Stomach (tissue), 9 donors: ENCODE data around the gene PLCB1. TPM values are rescaled to one million over a fixed set of nuclear protein-coding genes. Genes with fewer than 3 reads are reported as not detected.

Source experiments
- DNase-seq, 2 donors: peaks; one replicate each; pipeline versions ENCODE4 v3.0.0 to v3.0.0-alpha.2; 2013 to 2019
- H3K27ac ChIP-seq, 5 donors: fragments of 200-600 bp in 4 of 5; sonication (generic) in 4 of 5; one replicate each; pipeline ENCODE4 v1.5.1; 2013 to 2019; ENCODE audit warnings: mild to moderate bottlenecking in 1 of 5, moderate library complexity in 1 of 5
- H3K27me3 ChIP-seq, 3 donors: fragments of 200-600 bp; sonication (generic); one replicate each; pipeline ENCODE4 v1.5.1; 2017 to 2019; ENCODE audit warnings: mixed run types in 1 of 3
- H3K36me3 ChIP-seq, 4 donors: fragments of 200-600 bp; sonication (generic); 1 replicate in 3 of 4; 2 replicates in 1 of 4; pipeline ENCODE4 v1.5.1; 2016 to 2019
- H3K4me1 ChIP-seq, 4 donors: fragments of 200-600 bp; sonication (generic); one replicate each; pipeline ENCODE4 v1.5.1; 2016 to 2019
- H3K4me3 ChIP-seq, 4 donors: fragments of 200-600 bp; sonication (generic) in 3 of 4; one replicate each; pipeline ENCODE4 v1.5.1; 2016 to 2019; ENCODE audit warnings: mild to moderate bottlenecking in 1 of 4
- H3K9me3 ChIP-seq, 4 donors: fragments of 200-600 bp; sonication (generic); one replicate each; pipeline ENCODE4 v1.5.1; 2016 to 2019
- EP300 ChIP-seq: sonication (generic); formaldehyde crosslinking; IDR thresholded peaks from one replicate; pipeline ENCODE4 v1.6.1; 2017; ENCODE audit warnings: antibody characterized with exemption
- POLR2A ChIP-seq, 4 donors: fragments of 450-650 bp; IDR thresholded peaks; one replicate each; pipeline ENCODE4 v1.6.1; 2016; ENCODE audit warnings: antibody characterized with exemption in 4 of 4, control low read depth in 2 of 4, mild to moderate bottlenecking in 1 of 4, moderate library complexity in 1 of 4
- POLR2AphosphoS5 ChIP-seq, 3 donors: sonication (generic); formaldehyde crosslinking; IDR thresholded peaks; one replicate each; pipeline ENCODE4 v1.6.1; 2016; ENCODE audit warnings: antibody characterized with exemption in 3 of 3
- WGBS, 5 donors: extraction: QIAGEN DNeasy Blood & Tissue Kit in 3 of 5; methylation state at CpG; one replicate each; pipeline versions ENCODE4 v1.1.5 to v1.1.7; 2013 to 2018; 5-methylcytosine and 5-hydroxymethylcytosine counted together
- intact Hi-C: fragments of 100-400 bp; cut with DNase I; formaldehyde crosslinking; loops from one replicate; pipeline ENCODE4 v1.15.1; 2023; ENCODE audit warnings: low total_unique reads
- polyA plus RNA-seq, 3 donors: library from polyadenylated mRNA; stranded (reverse); fragments of 200-250 nt; gene quantifications; one replicate each; pipeline ENCODE4 v1.2.3, GENCODE V29; 2013
- total RNA-seq, 5 donors: library from RNA; depleted of rRNA; stranded (reverse); fragments of >200 nt; gene quantifications; one replicate each; pipeline versions ENCODE4 v1.1.0 to v1.2.3, GENCODE V29; 2014 to 2016
- TF ChIP-seq, protein P1 (sequence below), 7 experiments: fragments of 450-650 bp in 4 of 7; fragments of 200-600 bp in 3 of 7; sonication (generic) in 3 of 7; IDR thresholded peaks; one replicate each; pipeline ENCODE4 v1.5.1; 2016 to 2019; ENCODE audit warnings: antibody characterized with exemption in 7 of 7, control low read depth in 2 of 7, mild to moderate bottlenecking in 1 of 7
- donor health status: healthy with polysubstance abuse.
- donor health status: Bipolar disorder and iron deficiency.
- donor health status: healthy.

The PLCB1 gene
- total and polyA plus RNA-seq, 8 donors = 4.1 to 66.5 (median 11.7) TPM

DNA sequence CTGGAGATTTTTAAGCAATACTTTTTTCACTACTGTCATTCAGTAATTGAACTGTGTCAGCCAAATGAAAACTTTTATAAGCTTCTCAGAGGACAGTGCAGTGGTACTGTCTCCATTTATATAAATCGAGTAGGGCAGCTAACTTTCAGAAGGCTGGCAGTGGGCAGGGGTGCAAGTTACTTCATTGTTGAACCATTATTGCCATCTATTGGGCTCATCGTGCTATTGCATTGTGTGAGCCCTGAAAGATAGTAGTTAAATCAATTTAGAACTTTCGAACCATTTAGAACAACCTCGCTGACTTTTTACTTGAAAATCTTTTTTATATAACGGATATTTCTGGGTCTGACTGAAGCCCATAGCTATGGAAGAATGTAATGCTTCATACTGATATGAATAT, 589.0 kb downstream of the PLCB1 start:
- intact Hi-C loops = loop anchor here (5.0 to 10.0 kb wide), 2 partner anchors 686 to 784 kb away; no protein-coding TSS in a partner anchor
- peaks cover 3 to 13% (median 5%) of the 10 kb centered on the region in 4 donors for H3K36me3 ChIP-seq
- H3K27me3 ChIP-seq = no peaks in the 10 kb centered on the region
- TF ChIP-seq, protein P1, sequence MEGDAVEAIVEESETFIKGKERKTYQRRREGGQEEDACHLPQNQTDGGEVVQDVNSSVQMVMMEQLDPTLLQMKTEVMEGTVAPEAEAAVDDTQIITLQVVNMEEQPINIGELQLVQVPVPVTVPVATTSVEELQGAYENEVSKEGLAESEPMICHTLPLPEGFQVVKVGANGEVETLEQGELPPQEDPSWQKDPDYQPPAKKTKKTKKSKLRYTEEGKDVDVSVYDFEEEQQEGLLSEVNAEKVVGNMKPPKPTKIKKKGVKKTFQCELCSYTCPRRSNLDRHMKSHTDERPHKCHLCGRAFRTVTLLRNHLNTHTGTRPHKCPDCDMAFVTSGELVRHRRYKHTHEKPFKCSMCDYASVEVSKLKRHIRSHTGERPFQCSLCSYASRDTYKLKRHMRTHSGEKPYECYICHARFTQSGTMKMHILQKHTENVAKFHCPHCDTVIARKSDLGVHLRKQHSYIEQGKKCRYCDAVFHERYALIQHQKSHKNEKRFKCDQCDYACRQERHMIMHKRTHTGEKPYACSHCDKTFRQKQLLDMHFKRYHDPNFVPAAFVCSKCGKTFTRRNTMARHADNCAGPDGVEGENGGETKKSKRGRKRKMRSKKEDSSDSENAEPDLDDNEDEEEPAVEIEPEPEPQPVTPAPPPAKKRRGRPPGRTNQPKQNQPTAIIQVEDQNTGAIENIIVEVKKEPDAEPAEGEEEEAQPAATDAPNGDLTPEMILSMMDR (IDR thresholded peaks at IDR 0.05) = peak in 5 of 7 experiments; percentile 61 to 78 (median 68)
- TF ChIP-seq EP300 = no peak
- no peak overlapping the region for H3K4me3 ChIP-seq
- 14 to 23% (median 22%) methylated on average over 5 of the region's 5 CpGs for WGBS, 5 donors
- peaks cover 0 to 9% (median 3%) of the 10 kb centered on the region in 4 donors for H3K4me1 ChIP-seq
- no peak overlapping the region for H3K27ac ChIP-seq
- DNase-seq = peak; percentile 39 to 80
- no peaks in the 10 kb centered on the region for H3K9me3 ChIP-seq

DNA sequence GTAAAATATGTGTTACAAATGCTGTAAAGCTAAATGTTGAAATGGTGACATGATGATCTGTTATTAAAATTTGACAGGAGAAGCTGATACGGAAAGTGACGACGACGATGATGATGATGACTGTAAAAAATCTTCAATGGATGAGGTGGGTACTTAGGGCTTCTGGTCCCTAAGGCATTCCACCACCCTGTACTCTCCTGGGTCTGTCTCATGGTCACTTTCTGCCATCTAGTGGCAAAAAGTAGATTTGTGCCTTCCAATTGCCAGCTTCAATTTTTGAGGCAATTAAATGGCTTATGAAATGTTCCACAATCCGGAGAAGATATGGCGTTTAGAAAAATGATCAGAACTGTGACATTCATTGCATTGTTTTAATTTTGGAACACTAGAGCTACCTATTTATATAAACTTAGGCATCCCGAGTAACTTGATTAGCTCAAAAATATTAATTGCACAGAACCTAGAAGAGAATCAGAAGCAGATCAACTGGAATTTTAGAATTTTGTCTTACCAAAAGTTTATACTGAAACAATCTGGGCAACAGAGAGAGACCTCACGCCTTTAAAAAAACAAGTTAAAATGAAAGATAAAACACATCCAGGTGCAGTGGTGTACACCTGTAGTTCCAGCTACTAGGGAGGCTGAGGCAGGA, 590.3 kb downstream of the PLCB1 start:
- Histone ChIP-seq H3K27me3 (no peaks in the 10 kb centered on the region), H3K4me1 (peaks cover 0 to 9% (median 3%) of the 10 kb centered on the region in 4 donors), H3K9me3 (no peaks in the 10 kb centered on the region), H3K36me3 (peaks cover 0 to 3% (median 2%) of the 10 kb centered on the region in 4 donors), H3K4me3 (no peak overlapping the region), H3K27ac (no peak overlapping the region)
- TF ChIP-seq, protein P1 (IDR thresholded peaks at IDR 0.05) = peak in 5 of 7 experiments; percentile 57 to 85 (median 65)
- TF ChIP-seq POLR2AphosphoS5 (IDR thresholded peaks at IDR 0.05) = no peak
- TF ChIP-seq POLR2A (IDR thresholded peaks at IDR 0.05) = no peak
- no peak for TF ChIP-seq EP300
- peak in 1 of 2 donors; percentile 84 for DNase-seq
- intact Hi-C loops = loop anchor here (5.0 to 10.0 kb wide), 2 partner anchors 688 to 785 kb away; no protein-coding TSS in a partner anchor
- WGBS, 5 donors = 23 to 32% (median 25%) methylated on average over 8 of the region's 8 CpGs

DNA sequence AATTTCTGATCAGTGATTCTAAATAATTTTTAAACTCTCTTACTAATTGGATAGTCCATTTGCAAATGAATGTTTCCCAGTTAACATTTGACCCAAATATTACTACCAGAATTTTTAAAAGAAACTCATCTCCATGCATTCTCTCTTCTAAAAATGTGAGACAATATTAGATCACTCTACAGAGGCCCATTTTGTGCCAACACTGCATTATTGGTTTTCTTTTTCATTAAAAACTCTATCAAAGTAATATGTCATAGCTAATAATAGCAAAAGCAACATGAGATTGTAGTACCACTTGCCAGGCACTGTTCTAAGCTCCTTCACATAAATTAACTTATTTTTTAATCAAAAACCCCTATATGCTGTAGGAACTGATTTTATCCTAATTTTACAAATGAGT, 591.2 kb downstream of the PLCB1 start:
- Histone ChIP-seq H3K4me3 (no peak overlapping the region), H3K4me1 (peaks cover 0 to 9% (median 3%) of the 10 kb centered on the region in 4 donors), H3K9me3 (no peaks in the 10 kb centered on the region), H3K36me3 (no peaks in the 10 kb centered on the region), H3K27ac (no peak overlapping the region), H3K27me3 (no peaks in the 10 kb centered on the region)
- no peak for TF ChIP-seq POLR2A (IDR thresholded peaks at IDR 0.05)
- no peak for TF ChIP-seq EP300
- TF ChIP-seq POLR2AphosphoS5 (IDR thresholded peaks at IDR 0.05) = no peak
- TF ChIP-seq, protein P1 (IDR thresholded peaks at IDR 0.05) = no peak
- intact Hi-C loops = loop anchor here (5.0 to 10.0 kb wide), 2 partner anchors 688 to 786 kb away; no protein-coding TSS in a partner anchor
- DNase-seq = no peak

DNA sequence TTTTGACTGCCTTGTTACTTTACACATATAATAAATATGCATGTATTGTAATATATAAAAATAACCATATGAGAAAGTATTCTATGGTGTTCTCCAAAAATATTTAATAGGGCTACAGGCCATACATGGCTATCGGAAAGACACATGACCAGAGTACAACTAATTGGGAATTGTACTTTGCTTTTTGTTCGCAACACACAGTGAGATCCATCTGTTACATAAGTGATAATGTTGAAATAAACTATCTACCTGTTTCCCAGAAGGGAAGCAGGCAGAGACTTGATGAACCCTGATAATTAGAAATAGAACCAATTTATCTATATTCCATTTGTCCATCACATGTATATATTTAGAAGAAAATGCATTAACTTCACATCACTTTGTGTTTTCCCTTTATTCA, 592.8 kb downstream of the PLCB1 start:
- no peak for DNase-seq
- Histone ChIP-seq H3K27ac (no peak overlapping the region), H3K4me1 (peaks cover 0 to 9% (median 3%) of the 10 kb centered on the region in 4 donors), H3K36me3 (no peaks in the 10 kb centered on the region), H3K9me3 (no peaks in the 10 kb centered on the region), H3K4me3 (no peak overlapping the region), H3K27me3 (no peaks in the 10 kb centered on the region)
- 93 to 99% (median 97%) methylated on average over 2 of the region's 2 CpGs for WGBS, 5 donors
- TF ChIP-seq POLR2AphosphoS5 (IDR thresholded peaks at IDR 0.05) = no peak
- TF ChIP-seq, protein P1 (IDR thresholded peaks at IDR 0.05) = no peak
- TF ChIP-seq EP300 = no peak
- TF ChIP-seq POLR2A (IDR thresholded peaks at IDR 0.05) = no peak
- intact Hi-C loops = loop anchor here (5.0 to 10.0 kb wide), 2 partner anchors 690 to 788 kb away; no protein-coding TSS in a partner anchor
